ENCODE measurements around the gene OR5H15. TPM values are rescaled to one million over a fixed set of nuclear protein-coding genes. Genes with fewer than 3 reads are reported as not detected.

OR5H15 gene
- total RNA-seq, 4 donors from 2014 or later: not detected

- H3K27me3 ChIP-seq: no peaks in the 10 kb centered on the region
- intact Hi-C loops (cut with DNase I; ENCODE audit: low total_unique reads): no loop called here
- DNase-seq: no peak
- H3K4me3 ChIP-seq: no peak overlapping the region
- H3K27ac ChIP-seq: no peak overlapping the region
- H3K9me3 ChIP-seq: no peaks in the 10 kb centered on the region
- no peak for TF ChIP-seq POLR2A (IDR thresholded peaks at IDR 0.05)
- TF ChIP-seq POLR2AphosphoS5 (IDR thresholded peaks at IDR 0.05): no peak
- TF ChIP-seq EP300 (IDR thresholded peaks at IDR 0.05; ENCODE audit: low read depth): no peak
- TF ChIP-seq, protein P1, sequence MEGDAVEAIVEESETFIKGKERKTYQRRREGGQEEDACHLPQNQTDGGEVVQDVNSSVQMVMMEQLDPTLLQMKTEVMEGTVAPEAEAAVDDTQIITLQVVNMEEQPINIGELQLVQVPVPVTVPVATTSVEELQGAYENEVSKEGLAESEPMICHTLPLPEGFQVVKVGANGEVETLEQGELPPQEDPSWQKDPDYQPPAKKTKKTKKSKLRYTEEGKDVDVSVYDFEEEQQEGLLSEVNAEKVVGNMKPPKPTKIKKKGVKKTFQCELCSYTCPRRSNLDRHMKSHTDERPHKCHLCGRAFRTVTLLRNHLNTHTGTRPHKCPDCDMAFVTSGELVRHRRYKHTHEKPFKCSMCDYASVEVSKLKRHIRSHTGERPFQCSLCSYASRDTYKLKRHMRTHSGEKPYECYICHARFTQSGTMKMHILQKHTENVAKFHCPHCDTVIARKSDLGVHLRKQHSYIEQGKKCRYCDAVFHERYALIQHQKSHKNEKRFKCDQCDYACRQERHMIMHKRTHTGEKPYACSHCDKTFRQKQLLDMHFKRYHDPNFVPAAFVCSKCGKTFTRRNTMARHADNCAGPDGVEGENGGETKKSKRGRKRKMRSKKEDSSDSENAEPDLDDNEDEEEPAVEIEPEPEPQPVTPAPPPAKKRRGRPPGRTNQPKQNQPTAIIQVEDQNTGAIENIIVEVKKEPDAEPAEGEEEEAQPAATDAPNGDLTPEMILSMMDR (IDR thresholded peaks at IDR 0.05): no peak
- in situ Hi-C loops (cut with MboI; ENCODE audit: low pct_ligation_motif_present in 1 of 4, low pct_unique_long_range_greater_than_20kb in 1 of 4, low sequenced_read_pairs in 3 of 4): no loop called here
- no peaks in the 10 kb centered on the region for H3K4me1 ChIP-seq
- H3K36me3 ChIP-seq: no peaks in the 10 kb centered on the region
- WGBS, 2 donors (ENCODE audit: low coverage in 1 of 2): 82 to 83% methylated on average over 2 of the region's 2 CpGs
Measured at GRCh38 chr3:98209244-98209643, 42.7 kb downstream of the OR5H15 start.

GRCh38 chr3:98213276-98213675 lies 46.8 kb downstream of the OR5H15 start:
- Histone ChIP-seq H3K9me3 (no peaks in the 10 kb centered on the region), H3K36me3 (no peaks in the 10 kb centered on the region), H3K27me3 (no peaks in the 10 kb centered on the region), H3K4me1 (no peaks in the 10 kb centered on the region), H3K4me3 (no peak overlapping the region), H3K27ac (no peak overlapping the region)
- in situ Hi-C loops (cut with MboI; ENCODE audit: low pct_ligation_motif_present in 1 of 4, low pct_unique_long_range_greater_than_20kb in 1 of 4, low sequenced_read_pairs in 3 of 4): loop anchor here in 1 of 4 donors (5.0 kb wide), 1 partner anchor 56 kb away; no protein-coding TSS in a partner anchor
- TF ChIP-seq EP300 (IDR thresholded peaks at IDR 0.05; ENCODE audit: low read depth) (no peak), POLR2A (IDR thresholded peaks at IDR 0.05) (no peak), POLR2AphosphoS5 (IDR thresholded peaks at IDR 0.05) (no peak)
- TF ChIP-seq, protein P1 (IDR thresholded peaks at IDR 0.05): no peak
- intact Hi-C loops (cut with DNase I; ENCODE audit: low total_unique reads): no loop called here
- WGBS, 2 donors (ENCODE audit: low coverage in 1 of 2): 50% methylated on average over 7 of the region's 7 CpGs; no CpG with 5 or more reads in 1 of the 2 donors
- no peak for DNase-seq

- Histone ChIP-seq H3K4me3 (no peak overlapping the region), H3K36me3 (no peaks in the 10 kb centered on the region), H3K27me3 (no peaks in the 10 kb centered on the region), H3K9me3 (no peaks in the 10 kb centered on the region), H3K4me1 (no peaks in the 10 kb centered on the region), H3K27ac (no peak overlapping the region)
- intact Hi-C loops (cut with DNase I; ENCODE audit: low total_unique reads) (no loop called here), in situ Hi-C loops (cut with MboI; ENCODE audit: low pct_ligation_motif_present in 1 of 4, low pct_unique_long_range_greater_than_20kb in 1 of 4, low sequenced_read_pairs in 3 of 4) (no loop called here)
- no peak for TF ChIP-seq EP300 (IDR thresholded peaks at IDR 0.05; ENCODE audit: low read depth)
- TF ChIP-seq POLR2AphosphoS5 (IDR thresholded peaks at IDR 0.05): no peak
- TF ChIP-seq, protein P1 (IDR thresholded peaks at IDR 0.05): no peak
- TF ChIP-seq POLR2A (IDR thresholded peaks at IDR 0.05): no peak
- no peak for DNase-seq
- 59 to 70% methylated on average over 3 of the region's 3 CpGs for WGBS, 2 donors (ENCODE audit: low coverage in 1 of 2)
Measured at GRCh38 chr3:98215051-98215450, 48.6 kb downstream of the OR5H15 start.

Other genes starting within 250 kb of the OR5H15 start
- gene RIOX2, start 194.3 kb upstream of the OR5H15 start, total RNA-seq: 10 to 100 TPM in 2 of 4 donors, 1 to 10 TPM in 2; 7.5 to 20.5 (median 13.3) TPM
- not detected for gene GABRR3, start 131.4 kb upstream of the OR5H15 start, total RNA-seq
- gene OR5AC2, start 79.5 kb upstream of the OR5H15 start, total RNA-seq: not detected
- gene OR5H1, start 36.0 kb upstream of the OR5H15 start, total RNA-seq: not detected
- not detected for gene OR5H14, start 19.2 kb upstream of the OR5H15 start, total RNA-seq
- not detected for gene OR5H6, start 97.5 kb downstream of the OR5H15 start, total RNA-seq
- not detected for gene OR5H2, start 115.8 kb downstream of the OR5H15 start, total RNA-seq
- not detected for gene OR5K4, start 187.2 kb downstream of the OR5H15 start, total RNA-seq
- gene OR5K3, start 224.0 kb downstream of the OR5H15 start, total RNA-seq: not detected

Data from transverse colon (tissue), 4 donors.